ENCODE results near the gene SPEM1. TPM values are rescaled to one million over a fixed set of nuclear protein-coding genes. Genes with fewer than 3 reads are reported as not detected.
"Not testable (repeated sequence)": the region's sequence is repeated elsewhere in the genome, so short reads cannot be mapped to it uniquely, and the experiment has no call there.

The SPEM1 gene
- total RNA-seq, 1 donor from 2014 or later = not detected

- DNase-seq (ENCODE audit: extremely low read depth, low read depth, low spot score) = no peak
Measured at GRCh38 chr17:7467498-7467897, 47.4 kb downstream of the SPEM1 start.

- DNase-seq (ENCODE audit: extremely low read depth, low read depth, low spot score) = no peak
Measured at GRCh38 chr17:7468290-7468689, 48.2 kb downstream of the SPEM1 start.

GRCh38 chr17:7468804-7469389 is 48.8 kb downstream of the SPEM1 start:
- DNase-seq (ENCODE audit: extremely low read depth, low read depth, low spot score) = no peak

- not testable (repeated sequence) for DNase-seq (ENCODE audit: extremely low read depth, low read depth, low spot score)
Measured at GRCh38 chr17:7469843-7470242, 49.7 kb downstream of the SPEM1 start.

- not testable (repeated sequence) for DNase-seq (ENCODE audit: extremely low read depth, low read depth, low spot score)
Measured at GRCh38 chr17:7470457-7470973, 50.4 kb downstream of the SPEM1 start.

Other genes with a start within 250 kb of the SPEM1 start
- 2.6 and 5.4 TPM in 2 replicates for gene ASGR1, start 241.0 kb upstream of the SPEM1 start, total RNA-seq
- 10.8 and 22.3 TPM in 2 replicates for gene DLG4, start 200.5 kb upstream of the SPEM1 start, total RNA-seq
- 252 and 369 TPM in 2 replicates for gene ACADVL, start 200.4 kb upstream of the SPEM1 start, total RNA-seq
- gene DVL2, start 185.8 kb upstream of the SPEM1 start, total RNA-seq = 36.9 and 41.6 TPM in 2 replicates
- 42.9 and 53.0 TPM in 2 replicates for gene PHF23, start 180.9 kb upstream of the SPEM1 start, total RNA-seq
- gene GABARAP, start 177.9 kb upstream of the SPEM1 start, total RNA-seq = 548 and 565 TPM in 2 replicates
- 55.4 and 73.5 TPM in 2 replicates for gene CTDNEP1, start 168.6 kb upstream of the SPEM1 start, total RNA-seq
- gene ELP5, start 168.1 kb upstream of the SPEM1 start, total RNA-seq = 27.5 and 27.7 TPM in 2 replicates
- gene CLDN7, start 157.8 kb upstream of the SPEM1 start, total RNA-seq = 1.9 and 2.1 TPM in 2 replicates
- not detected in 2 replicates for gene SLC2A4, start 138.6 kb upstream of the SPEM1 start, total RNA-seq
- not detected in 2 replicates for gene YBX2, start 125.7 kb upstream of the SPEM1 start, total RNA-seq
- gene EIF5A, start 112.7 kb upstream of the SPEM1 start, total RNA-seq = 432 and 433 TPM in 2 replicates
- gene GPS2, start 105.0 kb upstream of the SPEM1 start, total RNA-seq = 48.2 and 64.6 TPM in 2 replicates
- gene NEURL4, start 91.0 kb upstream of the SPEM1 start, total RNA-seq = 15.5 and 16.4 TPM in 2 replicates
- gene ACAP1, start 83.8 kb upstream of the SPEM1 start, total RNA-seq = 53.1 TPM in 1 of 2 replicates, not detected in the other
- gene KCTD11, start 68.2 kb upstream of the SPEM1 start, total RNA-seq = 7.1 and 8.5 TPM in 2 replicates
- gene TMEM95, start 65.2 kb upstream of the SPEM1 start, total RNA-seq = not detected in 2 replicates
- gene TNK1, start 39.2 kb upstream of the SPEM1 start, total RNA-seq = 0.19 and 0.23 TPM in 2 replicates
- 74.1 and 82.8 TPM in 2 replicates for gene PLSCR3, start 25.8 kb upstream of the SPEM1 start, total RNA-seq
- gene TMEM256, start 16.2 kb upstream of the SPEM1 start, total RNA-seq = 56.7 and 73.7 TPM in 2 replicates
- gene NLGN2, start 12.5 kb upstream of the SPEM1 start, total RNA-seq = 15.7 and 21.7 TPM in 2 replicates
- not detected in 2 replicates for gene SPEM2, start 5.3 kb downstream of the SPEM1 start, total RNA-seq
- not detected in 2 replicates for gene SPEM3, start 8.5 kb downstream of the SPEM1 start, total RNA-seq
- 11.6 and 15.4 TPM in 2 replicates for gene TMEM102, start 15.1 kb downstream of the SPEM1 start, total RNA-seq
- 0.44 and 0.88 TPM in 2 replicates for gene FGF11, start 19.2 kb downstream of the SPEM1 start, total RNA-seq
- 5.7 and 9.6 TPM in 2 replicates for gene CHRNB1, start 24.7 kb downstream of the SPEM1 start, total RNA-seq
- gene ZBTB4, start 59.3 kb downstream of the SPEM1 start, total RNA-seq = 41.8 and 43.9 TPM in 2 replicates
- gene SLC35G6, start 61.1 kb downstream of the SPEM1 start, total RNA-seq = not detected in 2 replicates
- gene POLR2A, start 64.0 kb downstream of the SPEM1 start, total RNA-seq = 81.5 and 124 TPM in 2 replicates
- gene TNFSF12, start 128.7 kb downstream of the SPEM1 start, total RNA-seq = 30.3 and 38.2 TPM in 2 replicates
- 1.5 and 6.7 TPM in 2 replicates for gene TNFSF13, start 138.4 kb downstream of the SPEM1 start, total RNA-seq
- 60.7 and 79.5 TPM in 2 replicates for gene SENP3, start 141.6 kb downstream of the SPEM1 start, total RNA-seq
- gene CD68, start 159.3 kb downstream of the SPEM1 start, total RNA-seq = 4.1 and 8.8 TPM in 2 replicates
- 117 and 164 TPM in 2 replicates for gene MPDU1, start 163.5 kb downstream of the SPEM1 start, total RNA-seq
- not detected in 2 replicates for gene SOX15, start 169.8 kb downstream of the SPEM1 start, total RNA-seq
- 32.4 and 35.4 TPM in 2 replicates for gene FXR2, start 194.6 kb downstream of the SPEM1 start, total RNA-seq
- 42.6 and 47.6 TPM in 2 replicates for gene SAT2, start 207.5 kb downstream of the SPEM1 start, total RNA-seq
- gene SHBG, start 209.8 kb downstream of the SPEM1 start, total RNA-seq = 0.58 TPM in 1 of 2 replicates, not detected in the other
- gene ATP1B2, start 230.6 kb downstream of the SPEM1 start, total RNA-seq = not detected in 2 replicates